Measurements from ENCODE around the gene ZNF827.
"Not testable (repeated sequence)": the region's sequence is repeated elsewhere in the genome, so short reads cannot be mapped to it uniquely, and the experiment has no call there.

ZNF827 gene

DNA sequence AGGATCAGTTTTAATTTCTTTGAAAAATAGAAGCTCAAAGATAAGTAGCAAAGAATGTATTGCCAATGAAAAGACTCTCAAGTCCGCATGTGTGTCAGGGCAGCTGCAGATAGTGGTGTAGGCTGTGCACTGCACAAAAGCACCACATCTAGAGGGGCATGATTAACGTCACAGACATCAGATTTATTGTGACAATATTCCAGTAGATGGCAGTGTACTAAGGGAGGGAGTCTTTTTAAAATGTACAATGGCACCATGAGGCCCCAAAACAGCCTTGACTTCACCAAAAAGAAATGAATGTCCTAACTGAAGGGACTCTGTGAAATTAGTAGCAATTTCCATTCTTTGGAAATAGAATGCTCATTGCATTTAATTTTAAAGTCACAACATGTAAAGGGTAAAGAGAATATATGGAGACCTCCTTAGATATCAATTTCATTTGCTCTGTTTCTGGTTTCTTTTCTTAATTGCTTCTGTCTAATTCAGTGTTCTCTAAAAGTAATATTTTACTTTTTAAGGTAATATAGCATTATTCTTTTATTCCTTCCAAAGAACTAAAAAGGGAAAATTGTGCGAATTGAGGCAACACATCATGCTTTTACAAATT is 98.4 kb downstream of the ZNF827 start:
- Histone ChIP-seq H3K27ac (ENCODE audit: low read depth, low read length) (no peak overlapping the region), H3K4me3 (ENCODE audit: low read depth in 1 of 5, low read length in 5 of 5) (no peak overlapping the region), H3K36me3 (ENCODE audit: control insufficient read depth in 5 of 5, insufficient read depth in 5 of 5, low read length in 5 of 5) (peaks cover 4 to 10% (median 7%) of the 10 kb centered on the region in 5 donors), H3K9me3 (ENCODE audit: control insufficient read depth in 5 of 5, low read length in 5 of 5) (no peaks in the 10 kb centered on the region), H3K4me1 (ENCODE audit: control insufficient read depth in 5 of 5, insufficient read depth in 5 of 5, low read length in 5 of 5) (peaks cover 0 to 15% (median 0%) of the 10 kb centered on the region in 5 donors), H3K27me3 (ENCODE audit: control insufficient read depth in 5 of 5, insufficient read depth in 4 of 5, low read length in 5 of 5) (no peaks in the 10 kb centered on the region), H3K9ac (ENCODE audit: low read length in 5 of 5) (no peak overlapping the region)

DNA sequence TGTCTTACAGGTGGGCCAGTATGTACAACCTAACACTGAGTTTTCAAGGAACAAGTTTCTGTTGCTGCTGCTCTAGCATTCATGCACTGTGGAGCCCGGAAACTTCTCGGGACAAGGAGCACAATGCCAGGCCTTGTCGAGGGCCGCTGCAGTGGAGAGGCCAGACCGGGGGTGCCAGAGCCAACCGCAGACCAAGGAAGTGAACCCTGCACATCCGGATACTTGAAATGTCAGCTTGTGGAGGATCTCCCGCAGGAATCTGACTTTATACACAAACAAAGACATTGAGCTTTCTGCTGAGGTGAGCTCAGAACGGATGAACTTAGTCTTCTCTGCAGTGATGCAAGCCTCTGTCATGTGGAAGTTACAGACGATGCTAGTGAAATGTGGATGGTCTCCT is 99.5 kb downstream of the ZNF827 start:
- no peak overlapping the region for H3K27ac ChIP-seq (ENCODE audit: low read depth, low read length)
- no peaks in the 10 kb centered on the region for H3K27me3 ChIP-seq (ENCODE audit: control insufficient read depth in 5 of 5, insufficient read depth in 4 of 5, low read length in 5 of 5)
- H3K4me1 ChIP-seq (ENCODE audit: control insufficient read depth in 5 of 5, insufficient read depth in 5 of 5, low read length in 5 of 5), result peaks cover 0 to 15% (median 0%) of the 10 kb centered on the region in 5 donors
- no peaks in the 10 kb centered on the region for H3K9me3 ChIP-seq (ENCODE audit: control insufficient read depth in 5 of 5, low read length in 5 of 5)
- H3K9ac ChIP-seq (ENCODE audit: low read length in 5 of 5), result no peak overlapping the region
- H3K36me3 ChIP-seq (ENCODE audit: control insufficient read depth in 5 of 5, insufficient read depth in 5 of 5, low read length in 5 of 5), result peaks cover 4 to 6% (median 4%) of the 10 kb centered on the region in 5 donors
- H3K4me3 ChIP-seq (ENCODE audit: low read depth in 1 of 5, low read length in 5 of 5), result no peak overlapping the region

DNA sequence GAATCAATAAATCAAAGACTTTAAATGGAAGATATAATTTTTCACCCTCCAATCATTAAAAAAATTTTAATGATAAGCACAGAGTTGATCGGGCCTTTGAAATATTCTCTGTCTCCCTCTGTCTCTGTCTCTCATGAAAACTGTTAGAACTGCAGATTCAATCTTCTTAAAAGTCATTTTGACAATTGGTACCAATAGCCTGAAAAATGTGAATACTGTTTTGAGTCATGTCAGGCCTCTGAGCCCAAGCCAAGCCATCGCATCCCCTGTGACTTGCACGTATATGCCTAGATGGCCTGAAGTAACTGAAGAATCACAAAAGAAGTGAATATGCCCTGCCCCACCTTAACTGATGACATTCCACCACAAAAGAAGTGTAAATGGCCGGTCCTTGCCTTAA is 106.2 kb downstream of the ZNF827 start:
- not testable (repeated sequence) for H3K36me3 ChIP-seq (ENCODE audit: control insufficient read depth in 5 of 5, insufficient read depth in 5 of 5, low read length in 5 of 5); H3K27me3 ChIP-seq (ENCODE audit: control insufficient read depth in 5 of 5, insufficient read depth in 4 of 5, low read length in 5 of 5); H3K27ac ChIP-seq (ENCODE audit: low read depth, low read length); H3K9ac ChIP-seq (ENCODE audit: low read length in 5 of 5); H3K9me3 ChIP-seq (ENCODE audit: control insufficient read depth in 5 of 5, low read length in 5 of 5); H3K4me3 ChIP-seq (ENCODE audit: low read depth in 1 of 5, low read length in 5 of 5); H3K4me1 ChIP-seq (ENCODE audit: control insufficient read depth in 5 of 5, insufficient read depth in 5 of 5, low read length in 5 of 5)

- H3K27ac ChIP-seq (ENCODE audit: low read depth, low read length), result no peak overlapping the region
- no peaks in the 10 kb centered on the region for H3K9me3 ChIP-seq (ENCODE audit: control insufficient read depth in 5 of 5, low read length in 5 of 5)
- peaks cover 0 to 5% (median 0%) of the 10 kb centered on the region in 5 donors for H3K4me1 ChIP-seq (ENCODE audit: control insufficient read depth in 5 of 5, insufficient read depth in 5 of 5, low read length in 5 of 5)
- H3K36me3 ChIP-seq (ENCODE audit: control insufficient read depth in 5 of 5, insufficient read depth in 5 of 5, low read length in 5 of 5), result peaks cover 0 to 8% (median 0%) of the 10 kb centered on the region in 5 donors
- H3K27me3 ChIP-seq (ENCODE audit: control insufficient read depth in 5 of 5, insufficient read depth in 4 of 5, low read length in 5 of 5), result no peaks in the 10 kb centered on the region
- H3K4me3 ChIP-seq (ENCODE audit: low read depth in 1 of 5, low read length in 5 of 5), result no peak overlapping the region
- no peak overlapping the region for H3K9ac ChIP-seq (ENCODE audit: low read length in 5 of 5)
Measured at GRCh38 chr4:145830699-145831098, 107.9 kb downstream of the ZNF827 start.

GRCh38 chr4:145829629-145830395 is 108.8 kb downstream of the ZNF827 start:
- H3K36me3 ChIP-seq (ENCODE audit: control insufficient read depth in 5 of 5, insufficient read depth in 5 of 5, low read length in 5 of 5), result peaks cover 3 to 12% (median 6%) of the 10 kb centered on the region in 5 donors
- no peaks in the 10 kb centered on the region for H3K27me3 ChIP-seq (ENCODE audit: control insufficient read depth in 5 of 5, insufficient read depth in 4 of 5, low read length in 5 of 5)
- H3K27ac ChIP-seq (ENCODE audit: low read depth, low read length), result no peak overlapping the region
- no peaks in the 10 kb centered on the region for H3K9me3 ChIP-seq (ENCODE audit: control insufficient read depth in 5 of 5, low read length in 5 of 5)
- H3K4me1 ChIP-seq (ENCODE audit: control insufficient read depth in 5 of 5, insufficient read depth in 5 of 5, low read length in 5 of 5), result peaks cover 0 to 5% (median 0%) of the 10 kb centered on the region in 5 donors
- H3K9ac ChIP-seq (ENCODE audit: low read length in 5 of 5), result no peak overlapping the region
- H3K4me3 ChIP-seq (ENCODE audit: low read depth in 1 of 5, low read length in 5 of 5), result no peak overlapping the region

DNA sequence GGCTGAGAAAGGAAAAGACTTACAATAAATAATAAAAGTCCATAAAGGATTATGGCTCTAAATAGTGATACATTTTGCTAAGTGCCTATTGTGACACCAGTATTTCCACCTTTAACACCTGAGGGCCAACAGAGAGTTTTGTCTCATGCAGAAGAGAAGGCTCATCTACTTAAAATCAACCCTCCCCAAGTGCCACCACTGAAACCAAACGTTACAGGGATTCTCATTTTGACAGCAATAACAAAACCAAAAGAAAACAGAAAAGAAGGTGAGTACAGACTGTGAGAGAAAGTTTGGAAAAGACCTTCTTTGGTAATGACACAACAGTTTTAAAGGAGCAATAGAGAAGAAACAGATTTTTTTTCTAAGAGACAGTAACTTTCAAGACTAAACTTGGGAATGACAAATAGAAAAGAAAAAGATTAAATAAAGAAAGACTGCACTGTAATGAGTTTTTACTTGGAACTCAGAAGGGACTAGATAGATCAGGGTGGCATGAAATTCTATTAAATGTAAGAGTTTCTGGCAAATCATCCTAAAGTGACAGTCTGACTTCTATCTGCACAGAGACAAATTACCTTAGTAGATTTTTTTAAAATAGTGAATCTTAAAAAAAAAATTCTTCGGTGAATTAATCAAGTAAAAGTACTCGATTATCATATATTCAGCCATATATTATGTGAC is 109.7 kb downstream of the ZNF827 start:
- H3K27me3 ChIP-seq (ENCODE audit: control insufficient read depth in 5 of 5, insufficient read depth in 4 of 5, low read length in 5 of 5), result no peaks in the 10 kb centered on the region
- peaks cover 3 to 12% (median 6%) of the 10 kb centered on the region in 5 donors for H3K36me3 ChIP-seq (ENCODE audit: control insufficient read depth in 5 of 5, insufficient read depth in 5 of 5, low read length in 5 of 5)
- no peak overlapping the region for H3K9ac ChIP-seq (ENCODE audit: low read length in 5 of 5)
- H3K27ac ChIP-seq (ENCODE audit: low read depth, low read length), result no peak overlapping the region
- no peak overlapping the region for H3K4me3 ChIP-seq (ENCODE audit: low read depth in 1 of 5, low read length in 5 of 5)
- H3K9me3 ChIP-seq (ENCODE audit: control insufficient read depth in 5 of 5, low read length in 5 of 5), result no peaks in the 10 kb centered on the region
- peaks cover 3 to 8% (median 7%) of the 10 kb centered on the region in 5 donors for H3K4me1 ChIP-seq (ENCODE audit: control insufficient read depth in 5 of 5, insufficient read depth in 5 of 5, low read length in 5 of 5)

DNA sequence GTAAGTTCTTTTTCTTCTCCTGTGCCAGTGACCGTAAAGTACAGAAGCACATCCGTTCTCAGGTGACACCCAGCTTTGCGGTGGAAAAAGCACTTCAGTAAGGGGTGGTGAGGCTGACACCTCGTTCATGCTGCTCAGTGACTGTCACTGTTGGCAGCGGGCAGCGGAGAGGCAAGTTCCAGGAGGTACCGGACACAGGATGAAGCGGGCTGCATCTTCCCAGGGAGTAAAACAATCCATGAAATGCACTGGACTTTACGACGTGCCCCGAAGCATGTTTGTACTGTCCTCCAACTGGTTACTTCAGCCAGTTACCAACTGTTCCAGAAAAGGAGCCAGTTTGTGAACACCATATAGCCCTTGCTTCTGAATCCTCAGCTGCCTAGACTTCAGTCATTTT is 110.7 kb downstream of the ZNF827 start:
- Histone ChIP-seq H3K27me3 (ENCODE audit: control insufficient read depth in 5 of 5, insufficient read depth in 4 of 5, low read length in 5 of 5) (no peaks in the 10 kb centered on the region), H3K4me3 (ENCODE audit: low read depth in 1 of 5, low read length in 5 of 5) (no peak overlapping the region), H3K9me3 (ENCODE audit: control insufficient read depth in 5 of 5, low read length in 5 of 5) (no peaks in the 10 kb centered on the region), H3K9ac (ENCODE audit: low read length in 5 of 5) (no peak overlapping the region), H3K36me3 (ENCODE audit: control insufficient read depth in 5 of 5, insufficient read depth in 5 of 5, low read length in 5 of 5) (peaks cover 3 to 12% (median 7%) of the 10 kb centered on the region in 5 donors), H3K4me1 (ENCODE audit: control insufficient read depth in 5 of 5, insufficient read depth in 5 of 5, low read length in 5 of 5) (peaks cover 3 to 12% (median 11%) of the 10 kb centered on the region in 5 donors), H3K27ac (ENCODE audit: low read depth, low read length) (no peak overlapping the region)

DNA sequence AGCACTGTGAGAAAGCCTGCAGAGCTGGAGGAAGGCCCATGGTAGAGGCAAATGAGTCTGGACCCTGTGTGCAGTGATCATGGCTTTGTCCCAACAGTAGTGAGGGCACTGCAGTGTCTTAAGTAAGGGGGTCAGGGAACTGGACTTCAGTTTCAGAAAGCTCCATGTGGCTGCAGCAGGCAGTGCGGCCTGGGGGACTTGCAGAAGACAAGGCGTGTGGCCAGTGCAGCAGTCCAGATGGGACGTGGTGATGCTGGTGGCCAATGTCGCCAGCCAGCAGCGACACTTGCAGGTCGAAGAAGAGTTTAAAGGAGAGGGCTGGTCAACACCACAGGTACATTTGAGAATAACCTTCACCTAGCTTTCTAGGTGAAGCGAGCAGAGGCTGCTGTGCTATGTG is 113.4 kb downstream of the ZNF827 start:
- no peaks in the 10 kb centered on the region for H3K27me3 ChIP-seq (ENCODE audit: control insufficient read depth in 5 of 5, insufficient read depth in 4 of 5, low read length in 5 of 5)
- peaks cover 3 to 14% (median 10%) of the 10 kb centered on the region in 5 donors for H3K36me3 ChIP-seq (ENCODE audit: control insufficient read depth in 5 of 5, insufficient read depth in 5 of 5, low read length in 5 of 5)
- no peak overlapping the region for H3K4me3 ChIP-seq (ENCODE audit: low read depth in 1 of 5, low read length in 5 of 5)
- H3K27ac ChIP-seq (ENCODE audit: low read depth, low read length), result no peak overlapping the region
- no peak overlapping the region for H3K9ac ChIP-seq (ENCODE audit: low read length in 5 of 5)
- H3K9me3 ChIP-seq (ENCODE audit: control insufficient read depth in 5 of 5, low read length in 5 of 5), result no peaks in the 10 kb centered on the region
- H3K4me1 ChIP-seq (ENCODE audit: control insufficient read depth in 5 of 5, insufficient read depth in 5 of 5, low read length in 5 of 5), result peaks cover 3 to 12% (median 11%) of the 10 kb centered on the region in 5 donors

- no peaks in the 10 kb centered on the region for H3K27me3 ChIP-seq (ENCODE audit: control insufficient read depth in 5 of 5, insufficient read depth in 4 of 5, low read length in 5 of 5)
Measured at GRCh38 chr4:145824463-145824862, 114.2 kb downstream of the ZNF827 start.

GRCh38 chr4:145823743-145824142 is 114.9 kb downstream of the ZNF827 start:
- Histone ChIP-seq H3K4me3 (ENCODE audit: low read depth in 1 of 5, low read length in 5 of 5) (no peak overlapping the region), H3K9me3 (ENCODE audit: control insufficient read depth in 5 of 5, low read length in 5 of 5) (no peaks in the 10 kb centered on the region), H3K27ac (ENCODE audit: low read depth, low read length) (no peak overlapping the region), H3K27me3 (ENCODE audit: control insufficient read depth in 5 of 5, insufficient read depth in 4 of 5, low read length in 5 of 5) (no peaks in the 10 kb centered on the region), H3K4me1 (ENCODE audit: control insufficient read depth in 5 of 5, insufficient read depth in 5 of 5, low read length in 5 of 5) (peaks cover 3 to 12% (median 9%) of the 10 kb centered on the region in 5 donors), H3K36me3 (ENCODE audit: control insufficient read depth in 5 of 5, insufficient read depth in 5 of 5, low read length in 5 of 5) (peaks cover 3 to 14% (median 10%) of the 10 kb centered on the region in 5 donors), H3K9ac (ENCODE audit: low read length in 5 of 5) (no peak overlapping the region)

More at GRCh38 chr4:145824463-145824862, 114.2 kb downstream of the ZNF827 start:
- Histone ChIP-seq H3K36me3 (ENCODE audit: control insufficient read depth in 5 of 5, insufficient read depth in 5 of 5, low read length in 5 of 5) (peaks cover 3 to 14% (median 10%) of the 10 kb centered on the region in 5 donors), H3K9ac (ENCODE audit: low read length in 5 of 5) (no peak overlapping the region), H3K27ac (ENCODE audit: low read depth, low read length) (no peak overlapping the region), H3K4me3 (ENCODE audit: low read depth in 1 of 5, low read length in 5 of 5) (no peak overlapping the region), H3K4me1 (ENCODE audit: control insufficient read depth in 5 of 5, insufficient read depth in 5 of 5, low read length in 5 of 5) (peaks cover 3 to 12% (median 9%) of the 10 kb centered on the region in 5 donors), H3K9me3 (ENCODE audit: control insufficient read depth in 5 of 5, low read length in 5 of 5) (no peaks in the 10 kb centered on the region)
